ENCODE data around the gene NRIP2.
"Not testable (repeated sequence)": the region's sequence is repeated elsewhere in the genome, so short reads cannot be mapped to it uniquely, and the experiment has no call there.

GRCh38 chr12:2868986-2869632 lies 34.3 kb upstream of the NRIP2 start:
- TF ChIP-seq POLR2A (IDR thresholded peaks at IDR 0.05; ENCODE audit: extremely low read depth, insufficient read length); CTCF (IDR thresholded peaks at IDR 0.05; ENCODE audit: low read depth, low read length): not testable (repeated sequence)

Data from NB4 (cell line).